Adipose tissue (tissue), 3 donors: ENCODE measurements around the gene CHAF1A. TPM values are rescaled to one million over a fixed set of nuclear protein-coding genes. Genes with fewer than 3 reads are reported as not detected.
A peak's percentile ranks its signal among the peaks of the same experiment; 100 is the strongest.

Source experiments
- H3K27ac ChIP-seq: one replicate; pipeline ENCODE4 v1.5.1; 2013; ENCODE audit warnings: low read depth, low read length
- WGBS, 3 donors: extraction: QIAGEN DNeasy Blood & Tissue Kit; methylation state at CpG; one replicate each; pipeline ENCODE4 v1.1.7; 2013; 5-methylcytosine and 5-hydroxymethylcytosine counted together
- polyA plus RNA-seq, 3 donors: library from polyadenylated mRNA; stranded (reverse); fragments of 200-250 nt; gene quantifications; one replicate each; pipeline ENCODE4 v1.2.3, GENCODE V29; 2013
- donor health status: healthy with polysubstance abuse.
- donor health status: Bipolar disorder and iron deficiency.
- donor health status: healthy.

Gene CHAF1A
- polyA plus RNA-seq, 3 donors = 3.0 to 7.9 (median 7.4) TPM

DNA sequence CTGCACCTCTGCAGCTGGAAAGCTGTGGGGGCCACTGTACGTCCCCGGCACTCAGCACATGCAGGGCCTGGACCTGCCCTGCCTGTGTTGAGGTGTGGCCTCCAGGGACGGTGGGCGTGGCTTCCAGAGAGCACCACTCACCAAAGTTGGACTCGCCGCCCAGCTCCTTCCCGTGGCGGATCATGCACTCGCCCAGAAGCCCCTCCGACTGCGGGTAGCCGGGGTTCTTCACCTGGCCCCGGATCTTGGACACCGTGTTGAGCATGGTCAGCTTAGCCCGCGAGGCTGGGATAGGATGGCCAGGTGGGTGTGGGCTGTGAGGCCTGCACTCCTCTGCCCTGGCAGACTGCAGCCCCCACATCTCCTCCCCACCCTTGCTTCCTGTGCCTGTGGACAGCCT lies 37.1 kb upstream of the CHAF1A start:
- H3K27ac ChIP-seq = no peak overlapping the region
- WGBS, 3 donors = 92 to 96% (median 94%) methylated on average over 16 of the region's 16 CpGs

DNA sequence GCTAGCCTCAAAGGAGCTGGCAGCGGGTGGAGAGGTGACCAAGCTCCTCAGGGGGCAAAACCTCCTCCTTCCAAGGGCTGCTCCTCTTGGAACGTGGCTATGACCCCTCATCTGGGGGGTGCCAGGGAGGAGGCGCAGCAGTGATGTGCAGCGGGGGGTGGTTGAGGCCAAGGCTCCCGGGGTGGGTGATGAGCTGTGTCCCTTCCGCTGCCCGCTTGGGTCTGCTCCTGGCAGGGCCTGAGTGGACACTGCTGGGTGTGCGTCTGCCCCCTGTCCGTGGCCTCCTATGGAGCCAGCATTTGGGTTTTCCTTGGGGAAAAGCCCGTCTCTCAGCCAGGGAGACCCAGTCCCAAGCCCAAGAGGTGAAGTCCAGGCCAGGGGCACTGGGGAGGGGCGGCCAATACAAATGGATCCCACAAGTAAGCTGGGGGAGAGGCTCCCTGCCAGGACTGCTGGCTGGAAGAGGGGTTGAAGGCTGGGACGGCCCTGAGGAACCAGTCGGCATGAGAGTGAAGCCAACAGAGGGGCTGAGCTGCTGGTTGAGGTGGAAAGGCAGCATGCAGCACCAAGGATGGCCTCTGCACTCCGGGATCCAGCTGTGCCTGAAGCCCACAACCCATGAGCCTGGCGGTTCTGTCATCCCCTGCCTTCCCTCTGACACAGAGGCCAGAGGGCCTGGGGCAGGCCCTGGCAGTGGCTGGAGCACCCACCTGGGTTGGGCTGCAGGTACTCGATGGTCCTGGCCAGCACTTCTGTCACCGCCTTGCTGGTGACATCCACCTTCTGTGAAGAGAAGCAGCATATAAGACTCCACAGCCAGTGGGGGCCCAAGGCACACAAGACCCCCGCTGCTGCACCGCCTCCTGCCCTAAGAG lies 36.4 kb upstream of the CHAF1A start:
- H3K27ac ChIP-seq = no peak overlapping the region
- WGBS, 3 donors = 92 to 93% (median 93%) methylated on average over 19 of the region's 19 CpGs

DNA sequence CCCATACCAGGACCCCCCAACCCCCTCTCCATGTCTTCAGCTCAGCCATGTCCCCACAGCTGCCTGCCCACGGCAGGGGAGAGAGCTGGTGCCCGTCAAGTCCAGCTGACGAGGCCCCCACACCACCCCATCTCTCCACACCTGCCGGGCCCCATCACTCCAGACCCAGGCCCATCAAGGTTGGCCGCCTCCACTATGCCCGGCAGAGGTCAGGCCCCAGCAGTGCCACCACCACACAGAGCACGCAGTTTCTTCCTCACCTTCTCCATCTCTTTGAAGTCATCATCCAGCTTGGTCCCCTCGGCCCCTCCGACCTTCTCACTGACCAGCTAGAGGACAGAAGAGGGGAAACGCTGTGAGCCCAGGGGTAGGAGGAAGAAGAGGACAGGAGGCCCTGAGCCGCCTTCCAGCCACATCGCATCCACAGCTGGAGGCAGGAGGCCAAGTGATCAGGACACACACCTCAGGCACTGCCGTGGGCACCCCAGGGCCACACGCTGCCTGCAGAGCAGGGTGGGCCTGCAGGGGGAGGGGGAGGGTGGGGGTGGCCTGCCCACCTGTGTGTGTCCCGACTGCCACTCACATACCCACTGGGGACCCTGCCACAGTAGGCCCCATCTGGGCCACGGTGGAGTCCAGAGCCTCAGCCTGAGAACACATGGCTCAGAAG lies 35.6 kb upstream of the CHAF1A start:
- H3K27ac ChIP-seq = no peak overlapping the region
- 83 to 92% (median 88%) methylated on average over 16 of the region's 16 CpGs for WGBS, 3 donors

DNA sequence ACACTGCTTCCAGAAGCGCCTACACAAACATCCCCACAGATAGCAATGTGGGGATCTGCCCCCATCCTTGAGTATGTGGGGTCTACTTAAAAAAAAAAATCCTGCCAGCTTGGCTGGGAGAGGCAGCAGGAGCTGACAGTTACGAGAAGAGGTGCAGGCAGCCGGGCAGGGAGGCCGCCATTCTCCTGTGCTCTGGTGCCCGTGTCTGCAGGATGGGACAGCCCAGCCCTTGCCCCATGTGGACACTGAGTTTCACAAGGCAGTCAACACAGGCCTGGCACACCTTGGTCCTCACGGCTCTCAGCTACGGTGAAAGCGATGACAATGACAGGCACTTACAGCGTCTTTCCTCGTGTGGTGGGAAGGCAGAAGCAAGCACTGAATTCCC lies 35.1 kb upstream of the CHAF1A start:
- WGBS, 3 donors = 89% methylated on average over 10 of the region's 10 CpGs
- no peak overlapping the region for H3K27ac ChIP-seq

DNA sequence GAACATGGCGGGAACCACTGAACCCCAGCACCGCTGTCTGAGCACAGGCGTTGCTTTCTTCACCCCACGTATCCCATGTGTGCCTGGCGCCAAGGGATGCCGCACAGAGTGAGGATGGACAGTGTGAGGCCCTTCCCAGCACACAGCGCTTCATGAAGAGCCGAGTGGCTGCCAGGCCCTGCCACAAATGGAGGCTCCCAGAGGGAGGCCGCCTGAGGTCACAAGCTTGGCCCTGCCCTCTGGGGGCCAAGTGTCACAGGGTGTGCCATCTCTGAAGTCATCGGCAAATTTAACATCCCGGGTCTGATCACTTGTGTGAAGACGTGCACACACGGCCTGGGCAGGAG lies 34.7 kb upstream of the CHAF1A start:
- 71 to 84% (median 82%) methylated on average over 13 of the region's 13 CpGs for WGBS, 3 donors
- no peak overlapping the region for H3K27ac ChIP-seq

DNA sequence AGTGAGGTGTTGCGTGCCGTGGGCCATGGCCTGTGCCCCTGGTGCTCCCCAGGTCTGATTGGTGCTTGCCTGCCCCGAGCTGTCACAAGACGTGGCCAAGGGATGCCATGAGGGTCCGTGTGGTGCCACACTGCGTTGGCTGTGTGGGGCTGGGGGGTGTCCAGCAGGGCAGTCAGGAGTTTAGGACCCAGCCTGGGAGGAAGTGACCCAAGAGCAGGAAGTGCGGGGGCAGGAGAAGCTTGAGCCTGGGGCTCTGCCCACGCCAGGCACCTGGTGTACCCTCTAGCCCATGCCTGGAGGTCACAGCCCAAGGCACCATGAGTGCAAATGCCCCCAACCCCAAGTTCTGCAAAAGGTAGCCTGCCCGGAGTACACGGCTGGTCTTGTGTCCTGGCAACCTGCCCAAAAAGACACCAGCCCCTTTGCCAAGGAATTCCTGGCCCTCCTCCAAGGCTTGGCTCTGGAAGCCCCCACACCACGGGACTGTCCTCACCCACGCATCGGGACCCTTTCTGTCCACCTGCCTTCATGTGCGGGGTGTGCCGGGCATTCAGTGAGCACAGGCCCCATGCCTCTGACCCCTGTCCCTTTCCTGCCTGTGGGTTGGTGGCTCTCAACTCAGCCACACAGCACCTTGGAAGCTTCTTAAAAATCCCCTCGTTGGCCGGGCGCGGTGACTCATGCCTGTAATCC lies 34.2 kb upstream of the CHAF1A start:
- WGBS, 3 donors = 52 to 65% (median 55%) methylated on average over 19 of the region's 19 CpGs
- H3K27ac ChIP-seq = no peak overlapping the region

DNA sequence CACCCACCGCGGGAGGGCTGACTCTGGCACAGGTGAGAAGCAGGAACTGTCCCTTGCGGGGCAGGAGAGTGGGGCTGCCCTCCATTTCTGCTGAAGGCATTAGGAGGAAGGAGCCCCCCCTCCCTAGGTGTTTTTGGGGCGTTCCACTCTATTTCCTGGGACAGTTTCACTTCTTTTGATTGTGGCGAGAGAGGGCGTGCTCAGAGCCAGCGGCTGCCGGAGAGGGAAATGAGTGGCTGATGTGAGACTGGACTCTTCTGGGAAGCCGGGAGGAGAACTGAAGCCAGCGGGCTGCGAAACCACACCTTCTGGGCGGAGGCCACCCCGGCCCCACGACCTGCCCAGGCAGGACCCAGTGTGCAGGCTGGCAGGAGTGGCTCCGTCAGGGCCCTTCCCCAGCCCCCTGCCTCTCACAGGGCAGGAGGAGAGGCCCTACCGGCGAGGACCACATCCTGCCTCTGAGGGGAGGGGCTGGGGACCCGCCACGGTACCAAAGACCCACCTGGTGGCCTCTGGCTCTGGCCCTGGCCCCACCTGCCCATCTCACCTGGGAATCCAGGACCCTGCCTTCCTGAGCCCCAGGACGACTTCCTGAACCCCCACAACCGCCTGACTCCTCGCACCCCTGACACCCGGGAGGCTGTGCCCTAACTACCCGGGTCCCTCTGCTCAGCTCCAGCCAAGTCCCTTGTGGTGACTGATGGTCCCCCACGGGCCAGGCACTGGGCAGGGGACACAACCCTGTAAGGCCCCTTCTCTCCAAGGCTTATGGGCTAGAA lies 33.1 kb upstream of the CHAF1A start:
- 20 to 64% (median 20%) methylated on average over 25 of the region's 25 CpGs for WGBS, 3 donors
- H3K27ac ChIP-seq = no peak overlapping the region

DNA sequence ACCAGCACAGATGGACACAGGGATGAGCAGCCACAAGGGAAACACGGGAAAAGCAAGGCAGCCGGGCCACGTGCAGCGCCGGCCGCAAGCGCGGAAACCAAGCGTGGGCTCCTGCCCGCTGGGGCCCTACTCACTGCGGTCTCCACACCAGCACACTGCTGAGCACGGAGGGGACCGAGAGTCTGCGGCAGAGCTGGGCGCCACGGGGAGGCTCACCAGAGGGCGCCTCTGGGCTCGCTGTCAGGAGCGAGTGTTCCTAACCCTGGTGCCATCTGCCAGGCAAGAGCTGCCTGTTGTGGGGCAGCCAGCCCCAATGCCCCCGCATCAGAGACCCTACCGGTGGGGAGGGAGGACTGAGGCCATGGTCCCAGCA lies 32.6 kb upstream of the CHAF1A start:
- H3K27ac ChIP-seq = no peak overlapping the region
- WGBS, 3 donors = 24 to 50% (median 31%) methylated on average over 21 of the region's 21 CpGs

DNA sequence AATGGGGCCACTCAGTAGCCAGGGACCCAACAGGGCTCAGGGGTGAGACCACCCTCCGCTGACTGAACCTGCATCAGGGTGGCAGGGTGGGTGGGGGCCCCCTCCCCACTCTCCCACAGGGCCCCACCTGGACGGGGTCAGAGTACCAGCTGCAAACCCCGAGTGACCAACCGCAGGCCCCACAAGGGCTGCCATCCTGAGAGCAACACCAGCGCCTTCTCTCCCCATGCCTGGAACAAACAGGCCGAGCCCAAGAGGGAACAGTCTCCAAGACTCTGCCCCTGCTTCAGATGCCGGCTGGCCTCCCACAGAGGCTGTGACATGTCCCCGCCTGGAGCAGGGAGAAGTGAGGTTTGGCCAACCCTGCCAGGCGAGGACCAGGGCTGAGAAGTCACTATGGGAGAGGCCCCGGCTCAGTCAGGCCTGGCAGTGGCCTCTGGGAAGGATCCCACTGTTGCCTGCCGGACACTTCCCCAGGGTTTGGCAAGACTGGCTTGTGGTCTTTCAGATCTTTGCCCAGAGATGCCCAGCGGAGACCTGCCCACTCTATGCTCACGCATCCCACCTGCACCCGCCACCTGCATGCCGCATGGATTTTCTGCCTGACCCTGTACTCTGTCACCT lies 31.9 kb upstream of the CHAF1A start:
- no peak overlapping the region for H3K27ac ChIP-seq
- 80 to 88% (median 85%) methylated on average over 15 of the region's 15 CpGs for WGBS, 3 donors

DNA sequence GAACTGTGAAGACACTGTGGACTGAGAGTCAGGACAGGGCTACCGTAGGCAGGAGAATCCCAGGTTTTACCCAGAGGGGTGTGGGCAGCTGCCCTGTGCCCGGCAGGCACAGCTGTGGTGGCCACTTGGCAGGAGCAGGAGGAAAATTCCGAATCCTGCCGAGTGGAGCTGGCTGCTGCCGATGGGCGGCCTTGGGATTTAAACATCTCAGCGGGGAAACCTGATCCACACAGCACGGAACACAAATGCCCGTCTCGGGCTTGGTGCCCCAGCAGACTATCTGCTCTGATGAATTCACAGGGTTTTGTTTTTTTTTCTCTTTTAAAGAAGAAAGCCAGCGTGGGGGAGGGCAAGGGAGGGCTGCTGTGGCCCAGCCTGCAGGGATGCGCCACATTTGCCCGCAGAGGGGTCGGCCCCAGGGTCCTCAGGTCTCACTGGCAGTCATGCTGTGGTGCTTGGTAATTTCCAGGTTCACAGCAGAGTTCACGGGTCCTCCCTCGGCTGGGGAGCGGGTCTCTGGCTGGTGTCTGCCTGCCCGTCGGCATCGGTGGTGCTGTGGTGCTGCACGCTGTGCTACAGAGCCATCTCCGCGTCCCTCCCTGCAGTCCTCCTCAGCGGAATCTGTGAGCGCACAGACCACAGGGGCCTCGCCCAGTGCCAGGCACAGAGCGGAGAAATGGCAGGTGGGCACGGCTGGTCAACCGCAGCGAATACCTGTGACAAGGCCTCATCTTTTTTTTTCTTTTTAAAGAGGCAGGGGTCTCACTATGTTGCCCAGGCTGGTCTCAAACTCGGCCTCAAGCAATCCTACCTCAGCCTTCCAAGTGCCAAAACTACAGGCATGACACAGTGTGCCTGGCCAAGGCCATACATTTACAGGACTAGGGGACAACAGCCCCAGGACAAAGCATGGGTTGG lies 30.9 kb upstream of the CHAF1A start:
- H3K27ac ChIP-seq = no peak overlapping the region
- 66 to 91% (median 89%) methylated on average over 27 to 31 of the region's 31 CpGs for WGBS, 3 donors

DNA sequence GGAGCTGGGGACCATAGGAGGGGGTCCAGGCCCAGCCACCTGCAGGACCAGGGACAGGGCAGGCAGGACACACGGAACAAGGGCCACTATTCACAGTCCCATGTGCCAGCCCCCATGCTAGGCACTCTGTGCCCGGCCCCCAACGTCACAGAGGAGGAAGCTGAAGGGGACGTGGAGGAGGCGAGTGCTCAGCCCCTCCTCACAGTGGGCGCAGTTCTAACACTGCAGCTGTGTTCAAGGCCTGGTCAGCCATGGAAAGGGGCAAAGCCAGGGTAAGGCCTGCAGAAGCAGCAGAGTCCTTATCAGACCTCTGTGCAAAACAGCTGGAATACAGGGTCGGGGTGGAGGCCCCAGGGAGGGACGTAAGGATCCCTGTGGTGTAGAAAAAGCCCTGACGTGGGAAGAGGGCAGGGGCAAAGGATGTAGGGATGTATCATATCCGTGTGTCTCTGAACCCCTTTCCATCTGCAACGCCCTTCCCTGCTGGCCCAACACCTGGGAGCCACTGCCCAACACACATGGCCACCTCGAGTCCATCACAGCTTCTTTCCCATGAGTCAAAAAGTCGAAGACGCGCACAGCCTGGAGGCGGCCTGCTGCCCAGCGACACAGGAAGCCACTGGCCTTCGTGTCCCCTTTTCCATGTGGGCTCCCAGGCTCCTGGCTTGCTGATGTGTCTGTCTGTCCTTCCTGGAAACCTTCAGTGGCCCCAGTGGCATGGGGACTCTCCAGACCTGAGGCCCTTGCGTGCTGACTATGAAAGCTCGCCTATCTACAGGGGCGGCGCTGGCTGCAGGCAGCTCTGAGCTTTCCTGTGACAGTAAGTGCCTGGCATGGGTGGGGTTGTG lies 30.1 kb upstream of the CHAF1A start:
- WGBS, 3 donors = 82 to 89% (median 86%) methylated on average over 22 of the region's 22 CpGs
- H3K27ac ChIP-seq = no peak overlapping the region

DNA sequence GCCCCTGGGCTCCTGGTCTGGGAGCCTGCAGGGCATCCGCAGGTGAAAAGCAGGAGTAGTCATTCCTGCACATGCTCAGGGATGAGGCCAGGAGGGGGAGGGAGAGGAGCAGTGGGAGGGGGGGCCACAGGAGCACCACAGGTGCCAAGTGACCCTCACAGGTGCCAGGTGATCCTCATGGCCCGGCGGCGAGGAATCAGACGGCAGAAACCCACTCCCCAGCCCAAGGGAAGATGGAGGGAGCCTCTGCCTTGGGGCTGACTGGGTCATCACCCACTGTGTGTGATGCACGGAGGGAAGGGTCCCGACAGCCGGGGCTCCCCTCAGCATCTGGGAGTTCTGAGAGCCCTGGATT lies 29.4 kb upstream of the CHAF1A start:
- no peak overlapping the region for H3K27ac ChIP-seq
- WGBS, 3 donors = 80 to 84% (median 82%) methylated on average over 8 of the region's 8 CpGs

DNA sequence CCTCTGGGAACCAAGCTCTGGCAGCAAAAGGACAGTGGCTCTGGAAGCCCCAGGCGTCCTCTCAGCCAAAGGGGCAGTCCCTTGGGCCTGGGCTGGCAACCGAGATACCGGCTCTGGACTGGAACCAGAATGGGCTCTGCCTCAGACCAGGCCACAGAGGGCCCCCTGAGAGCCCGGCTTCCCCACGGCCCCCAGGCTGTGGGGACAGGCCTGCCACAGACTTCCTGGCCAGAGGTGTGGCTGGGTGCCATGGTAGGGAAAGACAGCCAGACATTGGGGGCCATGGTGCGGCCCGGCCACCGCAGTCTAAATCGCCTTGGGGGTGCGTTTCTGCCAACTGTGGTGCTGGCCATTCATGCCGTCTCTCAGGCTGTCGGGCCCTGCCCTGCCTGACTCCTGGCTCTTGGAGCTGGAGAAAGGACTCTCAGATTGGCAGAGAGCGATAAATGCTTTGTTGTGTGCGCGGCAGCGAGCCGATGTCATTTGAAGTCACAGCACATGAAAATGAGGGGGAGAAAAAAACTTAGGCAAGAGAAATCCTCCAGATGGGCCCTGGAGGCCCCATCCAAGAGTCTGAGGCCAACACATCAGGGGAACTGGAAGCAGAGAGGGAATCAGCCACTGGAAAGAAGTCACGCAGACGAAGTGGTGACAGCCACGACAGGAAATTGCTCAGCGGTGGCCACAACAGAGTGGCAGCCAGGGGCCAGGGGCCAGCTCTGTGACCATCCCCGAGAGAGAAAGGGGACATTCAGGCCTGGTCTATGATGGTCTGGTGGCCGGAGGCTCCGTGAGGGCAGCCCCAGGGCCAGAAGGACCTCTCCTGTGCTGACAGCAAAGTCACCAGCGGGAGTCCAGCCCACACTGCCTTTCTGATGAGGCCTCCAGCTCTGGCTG lies 28.6 kb upstream of the CHAF1A start:
- WGBS, 3 donors = 36 to 61% (median 39%) methylated on average over 25 of the region's 25 CpGs
- peak overlapping the region; percentile 35 for H3K27ac ChIP-seq

DNA sequence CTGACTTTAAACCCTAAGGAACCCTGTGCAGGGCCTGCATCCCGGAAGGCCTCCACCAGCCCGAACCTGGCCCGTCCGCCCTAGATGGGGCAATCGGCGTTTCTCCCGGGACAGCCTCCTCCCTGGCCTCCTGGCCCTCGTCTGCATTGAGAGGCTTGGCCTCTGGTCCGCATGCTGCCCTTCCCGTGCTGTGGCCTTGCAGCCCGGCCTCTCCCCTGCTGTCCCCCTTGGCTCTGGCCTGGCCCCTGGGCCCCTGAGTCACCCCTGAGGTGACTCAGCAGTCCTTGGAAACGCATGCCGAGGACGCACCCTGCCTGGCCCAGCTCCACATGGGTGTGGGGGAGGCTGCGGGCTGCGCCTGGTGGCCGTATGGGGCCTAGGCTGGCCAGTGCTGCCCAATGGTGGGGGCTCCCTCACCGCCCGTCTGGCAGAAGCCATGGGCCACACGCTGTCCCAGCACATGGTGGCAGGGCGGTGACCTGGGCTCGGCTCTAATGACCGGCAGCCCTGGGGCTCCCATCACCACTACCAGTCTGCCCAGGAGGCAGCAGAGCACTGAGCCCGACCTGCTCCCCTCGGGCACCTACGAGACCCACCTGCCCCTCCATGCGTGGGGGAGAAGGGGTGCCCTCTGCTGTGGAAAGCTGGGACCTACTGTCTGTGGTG lies 27.8 kb upstream of the CHAF1A start:
- peak overlapping the region; percentile 35 for H3K27ac ChIP-seq
- WGBS, 3 donors = 42% methylated on average over 27 of the region's 27 CpGs
